Measurements from ENCODE around the gene FILIP1L. TPM values are rescaled to one million over a fixed set of nuclear protein-coding genes. Genes with fewer than 3 reads are reported as not detected.
A peak's percentile ranks its signal among the peaks of the same experiment; 100 is the strongest.
"Not testable (repeated sequence)": the region's sequence is repeated elsewhere in the genome, so short reads cannot be mapped to it uniquely, and the experiment has no call there.

The FILIP1L gene
- polyA plus RNA-seq, 1 donor: 36.3 TPM

DNA sequence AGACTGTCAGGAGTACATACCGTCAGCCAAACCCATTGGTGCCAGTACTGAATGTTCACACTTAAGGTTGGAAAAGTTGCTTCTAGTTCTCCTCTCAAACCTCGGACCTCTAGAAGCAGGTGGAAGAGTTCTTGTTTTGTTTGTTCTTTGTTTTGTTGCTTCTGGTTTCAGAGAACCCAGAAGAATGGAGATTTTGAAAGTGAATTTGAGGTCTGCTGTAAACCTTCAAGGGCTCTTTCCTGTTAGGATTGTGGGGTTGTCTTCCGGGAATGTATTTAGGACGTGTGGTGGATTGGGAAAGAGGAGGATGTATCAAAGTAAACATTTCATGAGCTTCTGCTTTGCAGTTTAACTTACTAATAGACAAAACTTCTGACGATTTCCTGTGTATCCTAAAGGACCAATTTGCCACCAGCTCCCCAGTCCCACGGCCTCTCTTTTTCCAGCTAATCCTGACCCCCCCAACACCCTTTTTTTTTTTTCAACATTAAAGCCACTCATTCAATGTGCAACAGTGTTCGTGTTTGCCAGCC is 50.3 kb downstream of the FILIP1L start:
- H3K27ac ChIP-seq (ENCODE audit: low read length): peak overlapping the region; percentile 41
- no peaks in the 10 kb centered on the region for H3K9me3 ChIP-seq (ENCODE audit: control insufficient read depth, low read depth, low read length)
- WGBS (ENCODE audit: insufficient coverage, low lambda C conversion rate): 79% methylated on average over 4 of the region's 7 CpGs
- no peaks in the 10 kb centered on the region for H3K36me3 ChIP-seq (ENCODE audit: control insufficient read depth, insufficient read depth, low read length)
- H3K4me1 ChIP-seq (ENCODE audit: control insufficient read depth, insufficient read depth, low read length): peaks cover 16% of the 10 kb centered on the region
- no peak overlapping the region for H3K4me3 ChIP-seq (ENCODE audit: low read length)
- peak in 1 of 2 donors; percentile 44 for DNase-seq
- H3K27me3 ChIP-seq (ENCODE audit: control insufficient read depth, insufficient read depth, low read length): no peaks in the 10 kb centered on the region

DNA sequence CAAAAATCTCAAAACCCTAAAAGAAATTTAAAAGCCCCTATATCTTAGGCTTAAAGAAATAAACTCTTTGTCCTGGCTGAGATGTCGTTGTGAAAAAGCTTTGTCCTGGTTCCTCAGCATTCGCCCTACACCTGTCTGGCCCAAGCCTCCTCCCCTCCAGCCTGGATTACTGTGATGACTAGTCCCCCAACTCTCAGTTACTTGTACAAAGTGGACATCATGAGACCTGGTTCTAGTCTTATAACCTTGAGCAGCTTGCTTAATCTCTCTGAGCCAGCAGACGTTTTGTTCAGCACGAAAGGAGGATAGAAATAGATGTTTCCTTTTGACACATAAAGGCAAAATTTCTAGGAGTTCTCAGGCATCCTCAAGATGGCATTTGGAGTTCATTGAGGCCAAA is 51.6 kb downstream of the FILIP1L start:
- Histone ChIP-seq H3K9me3 (ENCODE audit: control insufficient read depth, low read depth, low read length) (no peaks in the 10 kb centered on the region), H3K36me3 (ENCODE audit: control insufficient read depth, insufficient read depth, low read length) (no peaks in the 10 kb centered on the region), H3K4me1 (ENCODE audit: control insufficient read depth, insufficient read depth, low read length) (peaks cover 12% of the 10 kb centered on the region), H3K27me3 (ENCODE audit: control insufficient read depth, insufficient read depth, low read length) (no peaks in the 10 kb centered on the region), H3K4me3 (ENCODE audit: low read length) (no peak overlapping the region), H3K27ac (ENCODE audit: low read length) (no peak overlapping the region)
- no peak for DNase-seq
- WGBS (ENCODE audit: insufficient coverage, low lambda C conversion rate): 100% methylated on average over 2 of the region's 4 CpGs

DNA sequence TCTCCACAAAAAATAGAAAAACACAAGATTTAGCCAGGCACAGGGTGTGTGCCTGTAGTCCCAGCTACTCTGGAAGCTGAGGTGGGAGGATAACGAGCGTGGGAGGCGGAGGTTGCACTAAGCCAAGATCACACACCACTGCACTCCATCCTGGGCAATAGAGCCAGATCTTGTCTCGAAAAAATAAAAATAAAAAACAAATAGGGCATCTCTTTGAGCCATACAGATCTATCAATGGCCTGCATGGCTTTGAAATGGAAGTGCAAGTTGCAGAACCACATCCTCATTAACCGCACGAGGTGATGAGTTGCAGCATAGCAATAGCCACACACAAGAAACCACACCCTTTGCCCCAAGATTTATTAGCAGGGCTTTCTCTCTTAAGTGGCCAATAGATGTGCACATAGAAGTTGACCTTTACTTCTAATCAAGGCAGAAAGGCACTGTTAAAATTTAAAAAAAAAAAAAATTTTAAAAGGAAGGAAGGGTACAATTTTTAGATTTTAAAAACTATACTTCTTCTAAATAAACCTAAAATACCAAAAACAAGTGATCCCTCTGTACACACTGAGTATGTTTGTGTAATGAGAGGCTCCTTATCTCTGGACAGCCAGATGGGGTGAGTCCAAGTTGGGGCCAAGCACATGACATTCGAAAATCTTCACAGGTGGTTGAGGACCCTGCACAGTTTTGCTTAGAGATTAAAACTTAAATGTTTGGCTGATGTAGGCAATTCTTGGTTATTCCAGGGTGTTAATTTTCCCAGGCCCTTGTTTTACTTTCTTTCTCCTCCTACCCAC is 53.4 kb downstream of the FILIP1L start:
- Histone ChIP-seq H3K27ac (ENCODE audit: low read length) (no peak overlapping the region), H3K4me3 (ENCODE audit: low read length) (no peak overlapping the region), H3K4me1 (ENCODE audit: control insufficient read depth, insufficient read depth, low read length) (peaks cover 4% of the 10 kb centered on the region), H3K27me3 (ENCODE audit: control insufficient read depth, insufficient read depth, low read length) (no peaks in the 10 kb centered on the region), H3K36me3 (ENCODE audit: control insufficient read depth, insufficient read depth, low read length) (no peaks in the 10 kb centered on the region), H3K9me3 (ENCODE audit: control insufficient read depth, low read depth, low read length) (no peaks in the 10 kb centered on the region)
- DNase-seq: peak; percentile 53 to 58
- no CpG with 5 or more reads among the region's 7 CpGs for WGBS (ENCODE audit: insufficient coverage, low lambda C conversion rate)

DNA sequence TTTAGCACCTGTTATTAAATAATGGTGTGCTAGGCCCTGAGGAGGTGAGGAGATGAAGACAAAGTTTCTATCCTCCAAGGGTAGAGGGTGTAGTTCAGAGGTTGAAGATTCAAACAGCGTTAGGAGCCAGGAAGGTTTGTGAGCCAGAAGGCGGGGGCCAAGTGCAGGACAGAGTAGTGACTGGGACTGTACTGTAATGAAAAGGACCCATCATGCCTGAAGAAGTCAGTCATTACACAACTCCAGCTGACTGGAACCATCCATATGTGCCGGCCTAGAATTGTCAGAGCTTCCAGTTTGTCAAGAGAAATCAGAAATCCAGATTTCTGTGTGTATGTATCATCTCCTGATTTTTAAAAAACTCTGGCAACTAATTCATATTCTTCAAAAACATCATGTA is 54.8 kb downstream of the FILIP1L start:
- peaks cover 10% of the 10 kb centered on the region for H3K4me1 ChIP-seq (ENCODE audit: control insufficient read depth, insufficient read depth, low read length)
- H3K27me3 ChIP-seq (ENCODE audit: control insufficient read depth, insufficient read depth, low read length): no peaks in the 10 kb centered on the region
- no peaks in the 10 kb centered on the region for H3K36me3 ChIP-seq (ENCODE audit: control insufficient read depth, insufficient read depth, low read length)
- no peaks in the 10 kb centered on the region for H3K9me3 ChIP-seq (ENCODE audit: control insufficient read depth, low read depth, low read length)
- no peak overlapping the region for H3K27ac ChIP-seq (ENCODE audit: low read length)
- no peak overlapping the region for H3K4me3 ChIP-seq (ENCODE audit: low read length)
- no peak for DNase-seq
- no CpG with 5 or more reads among the region's 3 CpGs for WGBS (ENCODE audit: insufficient coverage, low lambda C conversion rate)

DNA sequence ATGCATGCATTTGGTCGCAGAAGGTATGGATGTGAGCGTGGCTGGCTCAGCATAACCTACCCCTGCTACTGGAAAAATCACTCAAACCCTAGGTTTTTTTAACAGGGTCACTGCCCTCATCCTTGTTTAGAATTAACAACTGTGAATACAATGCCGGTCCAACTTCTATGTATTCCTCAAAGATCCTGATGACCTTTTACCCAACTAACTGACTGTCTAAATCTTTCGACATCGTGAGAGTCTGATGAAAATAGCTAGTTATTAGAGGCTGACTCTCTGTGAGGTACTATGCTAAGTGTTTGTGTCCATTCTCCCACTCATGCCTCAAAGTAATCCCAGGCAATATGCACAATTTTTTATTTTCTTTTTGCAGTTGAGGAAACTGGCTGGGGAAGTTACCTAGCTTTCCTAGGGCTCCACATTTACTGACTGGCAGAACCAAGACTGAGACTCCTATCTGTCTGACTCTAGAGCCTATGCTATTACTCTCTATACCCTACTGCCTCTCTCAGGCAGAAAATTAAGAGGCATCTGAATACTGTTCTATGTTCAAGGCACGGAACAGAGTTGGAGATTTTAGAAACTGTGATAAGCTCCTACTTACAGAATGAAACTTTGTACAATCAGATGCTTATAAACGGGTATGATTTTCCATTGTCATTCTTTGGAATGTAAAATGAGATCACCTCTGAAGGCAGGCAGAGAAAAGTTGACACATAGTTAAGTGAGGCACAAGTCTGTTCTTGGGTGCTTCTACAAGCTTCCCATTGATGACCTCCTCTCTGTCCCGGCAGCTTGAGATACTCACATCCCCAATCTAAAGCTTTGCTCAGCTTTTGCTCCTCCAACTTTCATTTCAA is 56.4 kb downstream of the FILIP1L start:
- H3K4me3 ChIP-seq (ENCODE audit: low read length): no peak overlapping the region
- 87% methylated on average over 3 of the region's 8 CpGs for WGBS (ENCODE audit: insufficient coverage, low lambda C conversion rate)
- no peaks in the 10 kb centered on the region for H3K9me3 ChIP-seq (ENCODE audit: control insufficient read depth, low read depth, low read length)
- no peak overlapping the region for H3K27ac ChIP-seq (ENCODE audit: low read length)
- H3K4me1 ChIP-seq (ENCODE audit: control insufficient read depth, insufficient read depth, low read length): peaks cover 25% of the 10 kb centered on the region
- H3K27me3 ChIP-seq (ENCODE audit: control insufficient read depth, insufficient read depth, low read length): no peaks in the 10 kb centered on the region
- H3K36me3 ChIP-seq (ENCODE audit: control insufficient read depth, insufficient read depth, low read length): no peaks in the 10 kb centered on the region
- DNase-seq: no peak

DNA sequence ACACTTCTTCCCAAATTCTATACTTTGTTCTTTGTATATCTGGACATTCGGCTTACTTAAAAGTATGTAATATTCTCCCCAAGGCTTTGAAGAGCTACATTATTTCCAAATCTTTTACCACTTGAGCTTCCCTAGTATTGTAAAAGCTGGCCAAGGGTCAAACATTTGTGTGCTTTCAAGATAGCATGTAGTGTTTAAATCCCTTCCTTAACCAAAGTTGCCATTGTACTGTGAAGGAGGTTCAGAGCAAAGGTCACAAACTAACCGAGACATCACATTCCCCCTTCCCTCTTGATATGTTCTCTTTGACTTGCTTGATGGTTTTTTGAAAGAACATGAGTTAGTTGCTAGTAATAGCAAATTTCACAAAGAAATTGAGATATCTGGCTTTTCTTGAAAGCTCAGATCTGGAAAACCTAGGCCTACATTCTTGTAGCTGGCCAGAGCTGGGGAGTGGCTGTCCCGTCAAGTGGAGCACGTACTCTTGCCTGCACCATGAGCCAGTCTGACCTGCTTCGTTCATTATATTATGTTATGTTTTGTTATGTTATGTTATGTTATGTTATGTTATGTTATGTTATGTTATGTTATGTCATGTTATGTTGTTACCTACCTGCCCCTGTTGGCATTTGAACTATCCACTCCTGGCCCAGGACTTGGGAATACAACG is 60.2 kb downstream of the FILIP1L start:
- 20% methylated on average over 1 of the region's 6 CpGs for WGBS (ENCODE audit: insufficient coverage, low lambda C conversion rate)
- H3K36me3 ChIP-seq (ENCODE audit: control insufficient read depth, insufficient read depth, low read length): no peaks in the 10 kb centered on the region
- H3K4me1 ChIP-seq (ENCODE audit: control insufficient read depth, insufficient read depth, low read length): peaks cover 23% of the 10 kb centered on the region
- no peaks in the 10 kb centered on the region for H3K9me3 ChIP-seq (ENCODE audit: control insufficient read depth, low read depth, low read length)
- H3K27me3 ChIP-seq (ENCODE audit: control insufficient read depth, insufficient read depth, low read length): no peaks in the 10 kb centered on the region
- peak; percentile 76 to 90 for DNase-seq
- H3K27ac ChIP-seq (ENCODE audit: low read length): peak overlapping the region; percentile 39
- no peak overlapping the region for H3K4me3 ChIP-seq (ENCODE audit: low read length)

DNA sequence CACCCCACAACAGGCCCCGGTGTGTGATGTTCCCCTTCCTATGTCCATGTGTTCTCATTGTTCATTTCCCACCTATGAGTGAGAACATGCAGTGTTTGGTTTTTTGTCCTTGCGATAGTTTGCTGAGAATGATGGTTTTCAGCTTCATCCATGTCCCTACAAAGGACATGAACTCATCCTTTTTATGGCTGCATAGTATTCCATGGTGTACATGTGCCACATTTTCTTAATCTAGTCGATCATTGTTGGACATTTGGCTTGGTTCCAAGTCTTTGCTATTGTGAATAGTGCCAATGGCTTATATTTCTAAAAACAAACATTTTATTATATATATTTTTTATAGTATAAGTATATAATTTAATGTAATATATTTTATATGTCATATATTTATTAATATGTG is 62.8 kb downstream of the FILIP1L start:
- no CpG with 5 or more reads among the region's 3 CpGs for WGBS (ENCODE audit: insufficient coverage, low lambda C conversion rate)
- not testable (repeated sequence) for DNase-seq; H3K27me3 ChIP-seq (ENCODE audit: control insufficient read depth, insufficient read depth, low read length); H3K9me3 ChIP-seq (ENCODE audit: control insufficient read depth, low read depth, low read length); H3K4me3 ChIP-seq (ENCODE audit: low read length); H3K36me3 ChIP-seq (ENCODE audit: control insufficient read depth, insufficient read depth, low read length); H3K27ac ChIP-seq (ENCODE audit: low read length)
- H3K4me1 ChIP-seq (ENCODE audit: control insufficient read depth, insufficient read depth, low read length): peaks cover 42% of the 10 kb centered on the region

DNA sequence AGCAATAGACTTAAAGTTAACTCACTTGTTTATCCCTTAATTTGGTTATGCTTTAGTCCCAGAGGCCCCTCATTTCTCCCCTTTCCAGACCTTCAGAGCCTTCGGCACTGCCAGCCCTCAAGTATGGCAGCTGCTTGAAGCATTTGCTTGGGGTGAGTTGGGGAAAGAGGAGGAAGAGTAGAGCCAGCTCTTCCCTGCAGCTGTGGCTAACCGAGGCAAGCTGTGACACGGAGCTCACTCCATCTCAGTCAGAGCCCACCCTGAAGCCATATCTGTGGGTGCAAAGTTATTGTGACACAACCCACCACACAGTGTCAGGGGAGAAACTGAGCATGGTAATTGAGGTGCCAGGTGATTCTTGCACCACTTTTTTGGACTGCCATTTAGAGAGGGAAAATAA is 66.1 kb downstream of the FILIP1L start:
- H3K27me3 ChIP-seq (ENCODE audit: control insufficient read depth, insufficient read depth, low read length): no peaks in the 10 kb centered on the region
- no peak for DNase-seq
- H3K4me3 ChIP-seq (ENCODE audit: low read length): no peak overlapping the region
- WGBS (ENCODE audit: insufficient coverage, low lambda C conversion rate): no CpG with 5 or more reads among the region's 3 CpGs
- H3K27ac ChIP-seq (ENCODE audit: low read length): peak overlapping the region; percentile 81
- no peaks in the 10 kb centered on the region for H3K36me3 ChIP-seq (ENCODE audit: control insufficient read depth, insufficient read depth, low read length)
- no peaks in the 10 kb centered on the region for H3K9me3 ChIP-seq (ENCODE audit: control insufficient read depth, low read depth, low read length)
- H3K4me1 ChIP-seq (ENCODE audit: control insufficient read depth, insufficient read depth, low read length): peaks cover 27% of the 10 kb centered on the region

DNA sequence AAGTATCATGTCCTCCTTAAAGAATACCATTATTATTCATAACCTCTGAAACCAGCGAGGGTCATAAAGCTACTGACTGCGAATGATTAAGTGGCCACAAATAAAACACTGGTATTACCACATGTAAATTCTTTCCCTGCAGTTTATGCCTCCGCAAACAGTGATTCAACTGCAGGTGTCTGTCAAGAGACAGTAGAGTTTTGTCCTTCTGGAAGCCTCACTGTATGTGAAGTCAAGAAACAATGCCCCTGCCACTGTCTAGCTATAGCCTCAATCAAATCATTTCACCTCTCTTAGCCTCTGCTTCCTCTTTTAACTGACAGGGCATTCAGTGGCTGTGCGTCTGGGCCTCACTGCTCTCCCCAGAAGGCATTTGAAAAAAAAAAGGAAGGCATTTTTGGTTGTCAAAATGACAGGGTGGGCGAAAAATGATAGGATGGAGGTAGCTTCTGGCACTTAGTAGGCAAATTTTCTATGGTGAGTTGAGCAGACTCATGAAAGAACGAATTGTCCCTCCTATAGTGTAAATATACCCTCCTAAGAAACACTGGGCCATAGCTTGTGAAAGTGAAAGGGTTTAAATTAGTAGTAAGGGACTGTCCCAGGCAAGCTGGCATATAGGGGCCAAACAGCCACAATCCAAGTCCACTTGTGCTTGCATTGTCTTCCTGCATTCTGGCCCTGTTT is 66.7 kb downstream of the FILIP1L start:
- Histone ChIP-seq H3K9me3 (ENCODE audit: control insufficient read depth, low read depth, low read length) (no peaks in the 10 kb centered on the region), H3K27me3 (ENCODE audit: control insufficient read depth, insufficient read depth, low read length) (no peaks in the 10 kb centered on the region), H3K4me1 (ENCODE audit: control insufficient read depth, insufficient read depth, low read length) (peaks cover 28% of the 10 kb centered on the region), H3K27ac (ENCODE audit: low read length) (peak overlapping the region; percentile 81), H3K36me3 (ENCODE audit: control insufficient read depth, insufficient read depth, low read length) (no peaks in the 10 kb centered on the region), H3K4me3 (ENCODE audit: low read length) (no peak overlapping the region)
- WGBS (ENCODE audit: insufficient coverage, low lambda C conversion rate): 33% methylated on average over 1 of the region's 6 CpGs
- peak; percentile 49 to 83 for DNase-seq

DNA sequence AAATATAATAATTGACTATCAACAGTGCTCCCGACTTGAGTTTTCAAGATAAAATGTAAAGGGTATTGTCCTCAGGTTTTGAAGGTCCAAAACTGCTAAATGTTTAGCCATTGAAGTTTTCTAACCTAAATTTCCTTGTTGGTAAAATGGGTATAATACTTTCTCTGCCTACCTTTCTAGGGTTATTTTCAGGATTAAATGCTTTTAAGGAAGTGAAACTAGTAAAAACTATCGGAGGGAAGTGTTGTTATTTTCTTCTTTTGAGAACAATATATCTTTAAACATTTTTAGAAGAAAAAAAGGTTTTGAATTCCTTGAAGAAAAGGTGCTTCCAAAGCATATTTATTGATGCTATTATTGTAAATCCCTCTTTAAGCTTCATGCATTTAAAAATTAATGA is 67.3 kb downstream of the FILIP1L start:
- Histone ChIP-seq H3K4me1 (ENCODE audit: control insufficient read depth, insufficient read depth, low read length) (peaks cover 33% of the 10 kb centered on the region), H3K9me3 (ENCODE audit: control insufficient read depth, low read depth, low read length) (no peaks in the 10 kb centered on the region), H3K27ac (ENCODE audit: low read length) (peak overlapping the region; percentile 81), H3K36me3 (ENCODE audit: control insufficient read depth, insufficient read depth, low read length) (no peaks in the 10 kb centered on the region), H3K4me3 (ENCODE audit: low read length) (no peak overlapping the region), H3K27me3 (ENCODE audit: control insufficient read depth, insufficient read depth, low read length) (no peaks in the 10 kb centered on the region)
- WGBS (ENCODE audit: insufficient coverage, low lambda C conversion rate): 26% methylated on average over 2 of the region's 2 CpGs
- DNase-seq: no peak

All from large intestine (tissue), 3 donors.